SK-N-MC (cell line): ENCODE data around the gene AAMP.
A peak's percentile ranks its signal among the peaks of the same experiment; 100 is the strongest.

Experiments used
- DNase-seq: peaks from one replicate; pipeline ENCODE4 v3.0.0-alpha.2; 2011; ENCODE audit warnings: low read depth, low spot score
- H3K27ac ChIP-seq: fragments of 200-600 bp; sonication (generic); 2 replicates; pipeline ENCODE4 v1.5.1; 2016; ENCODE audit warnings: mixed run types
- H3K36me3 ChIP-seq: fragments of 200-600 bp; sonication (generic); 2 replicates; pipeline ENCODE4 v1.6.1; 2017; ENCODE audit warnings: antibody characterized with exemption, low read length, mixed read lengths; ENCODE audit not compliant: insufficient read depth
- H3K4me3 ChIP-seq: fragments of 200-600 bp; sonication (generic); 2 replicates; pipeline ENCODE4 v1.5.1; 2016
- H3K9ac ChIP-seq: fragments of 200-600 bp; sonication (generic); 2 replicates; pipeline ENCODE4 v1.8.0; 2017; ENCODE audit warnings: mixed run types, mixed read lengths; ENCODE audit not compliant: insufficient read length
- H3K9me3 ChIP-seq: fragments of 200-600 bp; sonication (generic); 2 replicates; pipeline ENCODE4 v1.6.1; 2017; ENCODE audit warnings: low read depth, mild to moderate bottlenecking, antibody characterized with exemption, low read length, moderate library complexity, mixed read lengths
- EZH2 ChIP-seq: fragments of 200-600 bp; sonication (generic); IDR thresholded peaks from one replicate; pipeline ENCODE4 v1.6.1; 2017; ENCODE audit warnings: antibody characterized with exemption
- FOXP2 ChIP-seq: optimal IDR thresholded peaks from 2 replicates; pipeline ENCODE3; 2011; ENCODE audit warnings: mild to moderate bottlenecking, moderate library complexity; ENCODE audit not compliant: insufficient read depth; ENCODE audit errors: extremely low read length, control extremely low read depth
- POLR2AphosphoS5 ChIP-seq: IDR thresholded peaks from 2 replicates; pipeline ENCODE4 v1.6.1; 2012; ENCODE audit warnings: mild to moderate bottlenecking, low read depth, low read length, borderline replicate concordance

AAMP gene

GRCh38 chr2:218289639-218290315 is 19.8 kb upstream of the AAMP start:
- no peak overlapping the region for H3K27ac ChIP-seq
- H3K36me3 ChIP-seq: no peaks in the 10 kb centered on the region
- H3K9ac ChIP-seq: no peak overlapping the region
- H3K9me3 ChIP-seq: no peaks in the 10 kb centered on the region
- DNase-seq: no peak
- H3K4me3 ChIP-seq: no peak overlapping the region
- TF ChIP-seq POLR2AphosphoS5 (no peak), FOXP2 (no peak), EZH2 (no peak)

DNA sequence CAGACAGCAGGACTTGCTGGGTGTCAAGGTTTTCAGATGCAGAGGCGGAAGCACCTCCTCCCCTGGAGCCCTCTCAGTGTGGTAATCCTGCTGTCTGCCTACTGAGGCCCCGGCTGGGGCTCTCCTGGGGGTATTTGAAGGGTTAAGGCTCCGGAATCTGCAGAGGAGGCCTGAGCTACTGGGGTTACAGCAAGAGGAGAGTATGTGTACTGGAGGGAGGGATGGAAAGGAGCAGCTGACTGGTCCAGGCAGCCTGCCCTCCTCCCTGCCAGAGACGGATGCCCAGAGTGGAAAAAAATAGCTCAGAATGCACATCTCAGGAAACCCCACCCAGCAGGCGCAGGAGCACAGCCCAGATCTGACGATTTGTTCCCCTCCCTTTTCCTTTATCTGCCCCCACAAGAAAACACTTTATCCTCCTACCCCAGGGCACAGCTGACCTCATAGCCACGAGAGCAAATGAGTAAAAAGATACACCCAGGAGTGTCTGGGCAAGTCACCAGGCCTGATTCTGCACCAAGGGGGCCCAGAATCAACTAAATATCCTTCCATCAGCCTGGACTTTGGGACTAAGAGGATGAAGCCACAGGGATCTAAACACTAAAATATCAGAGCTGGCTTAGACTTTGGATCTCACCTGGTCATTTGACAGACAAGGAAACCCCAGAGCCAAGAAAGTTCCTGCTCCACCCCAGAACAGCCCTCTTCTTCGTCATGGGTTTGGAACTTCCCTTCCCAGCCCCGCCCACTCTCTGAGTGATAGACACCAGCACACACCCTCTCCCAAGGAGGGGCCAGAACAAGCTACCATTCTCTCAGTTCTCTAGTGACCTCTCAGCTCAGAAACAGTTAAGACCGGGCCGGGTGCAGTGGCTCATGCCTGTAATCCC is 16.9 kb upstream of the AAMP start:
- DNase-seq: no peak
- Histone ChIP-seq H3K4me3 (peak overlapping the region; percentile 72), H3K36me3 (no peaks in the 10 kb centered on the region), H3K9ac (peak overlapping the region; percentile 45), H3K27ac (peak overlapping the region; percentile 67), H3K9me3 (no peaks in the 10 kb centered on the region)
- TF ChIP-seq POLR2AphosphoS5: no peak
- no peak for TF ChIP-seq EZH2
- no peak for TF ChIP-seq FOXP2

GRCh38 chr2:218285604-218286003 is 15.7 kb upstream of the AAMP start:
- TF ChIP-seq EZH2 (no peak), FOXP2 (no peak), POLR2AphosphoS5 (no peak)
- Histone ChIP-seq H3K9ac (no peak overlapping the region), H3K9me3 (no peaks in the 10 kb centered on the region), H3K27ac (no peak overlapping the region), H3K36me3 (no peaks in the 10 kb centered on the region; the same call in 1 of the 2 replicates), H3K4me3 (no peak overlapping the region)
- no peak for DNase-seq

- no peak overlapping the region for H3K27ac ChIP-seq
- H3K9me3 ChIP-seq: no peaks in the 10 kb centered on the region
- H3K4me3 ChIP-seq: no peak overlapping the region
- no peak for TF ChIP-seq FOXP2
- TF ChIP-seq EZH2: no peak
- TF ChIP-seq POLR2AphosphoS5: no peak
- no peaks in the 10 kb centered on the region; the same call in 1 of the 2 replicates for H3K36me3 ChIP-seq
- no peak for DNase-seq
- H3K9ac ChIP-seq: no peak overlapping the region
Observed at GRCh38 chr2:218284106-218284811, 14.3 kb upstream of the AAMP start.

GRCh38 chr2:218282173-218282991 is 12.4 kb upstream of the AAMP start:
- Histone ChIP-seq H3K9ac (no peak overlapping the region), H3K4me3 (no peak overlapping the region), H3K27ac (no peak overlapping the region), H3K36me3 (peaks cover 2% of the 10 kb centered on the region; the same call in 1 of the 2 replicates), H3K9me3 (no peaks in the 10 kb centered on the region)
- DNase-seq: no peak
- no peak for TF ChIP-seq EZH2
- TF ChIP-seq FOXP2: no peak
- TF ChIP-seq POLR2AphosphoS5: no peak

GRCh38 chr2:218281449-218281848 is 11.5 kb upstream of the AAMP start:
- Histone ChIP-seq H3K27ac (no peak overlapping the region), H3K9me3 (no peaks in the 10 kb centered on the region), H3K36me3 (peaks cover 4% of the 10 kb centered on the region; the same call in 1 of the 2 replicates), H3K9ac (no peak overlapping the region), H3K4me3 (no peak overlapping the region)
- TF ChIP-seq POLR2AphosphoS5: no peak
- TF ChIP-seq EZH2: no peak
- no peak for TF ChIP-seq FOXP2
- no peak for DNase-seq

- no peak overlapping the region for H3K4me3 ChIP-seq
- no peak for TF ChIP-seq POLR2AphosphoS5
- no peak for TF ChIP-seq FOXP2
- no peak for TF ChIP-seq EZH2
- DNase-seq: no peak
- H3K36me3 ChIP-seq: peaks cover 9% of the 10 kb centered on the region; the same call in 1 of the 2 replicates
- H3K27ac ChIP-seq: no peak overlapping the region
- H3K9ac ChIP-seq: no peak overlapping the region
- H3K9me3 ChIP-seq: no peaks in the 10 kb centered on the region
Observed at GRCh38 chr2:218280260-218280870, 10.4 kb upstream of the AAMP start.
